HG03571 (cell line): ENCODE measurements around the gene GPR119.
"Not testable (repeated sequence)": the region's sequence is repeated elsewhere in the genome, so short reads cannot be mapped to it uniquely, and the experiment has no call there.

Source experiments
- ATAC-seq: cut with Tn5 transposase; IDR thresholded peaks from one replicate; pipeline ENCODE4 v1.9.1; 2021; ENCODE audit not compliant: unreplicated experiment

The GPR119 gene

GRCh38 chrX:130339408-130340222 lies 45.9 kb downstream of the GPR119 start, which contains the start of gene SLC25A14:
TSS of gene SLC25A14 (plus strand) at chrX:130339919. CDS start at chrX:130340279, 360 bp downstream.
- peak; percentile 99 for ATAC-seq

GRCh38 chrX:130338869-130339268 lies 46.6 kb downstream of the GPR119 start:
- ATAC-seq = not testable (repeated sequence)

- ATAC-seq = no peak
These were observed 48.9 kb downstream of the GPR119 start for GRCh38 chrX:130336531-130336930.
